HG02763 (cell line): ENCODE results near the gene SIM2.

Source experiments
- ATAC-seq: cut with Tn5 transposase; IDR thresholded peaks from one replicate; pipeline ENCODE4 v1.9.1; 2021; ENCODE audit warnings: mild to moderate bottlenecking, moderate library complexity; ENCODE audit not compliant: unreplicated experiment

Gene SIM2

GRCh38 chr21:36713746-36714145 lies 14.8 kb downstream of the SIM2 start:
- ATAC-seq: no peak

- no peak for ATAC-seq
Observed at GRCh38 chr21:36716387-36716786, 17.5 kb downstream of the SIM2 start.

- ATAC-seq: no peak
Observed at GRCh38 chr21:36716836-36717235, 17.9 kb downstream of the SIM2 start.

- no peak for ATAC-seq
Observed at GRCh38 chr21:36717976-36718375, 19.1 kb downstream of the SIM2 start.

- no peak for ATAC-seq
Observed at GRCh38 chr21:36718951-36719501, 20.1 kb downstream of the SIM2 start.

GRCh38 chr21:36719614-36720013 lies 20.7 kb downstream of the SIM2 start:
- ATAC-seq: no peak

- no peak for ATAC-seq
Observed at GRCh38 chr21:36721817-36722216, 22.9 kb downstream of the SIM2 start.

GRCh38 chr21:36722370-36723368 lies 23.8 kb downstream of the SIM2 start:
- no peak for ATAC-seq

- no peak for ATAC-seq
Observed at GRCh38 chr21:36723371-36723881, 24.5 kb downstream of the SIM2 start.

- no peak for ATAC-seq
Observed at GRCh38 chr21:36724660-36725059, 25.7 kb downstream of the SIM2 start.

- no peak for ATAC-seq
Observed at GRCh38 chr21:36725793-36726386, 27.0 kb downstream of the SIM2 start.

- ATAC-seq: no peak
Observed at GRCh38 chr21:36727866-36728265, 29.0 kb downstream of the SIM2 start.

- ATAC-seq: no peak
Observed at GRCh38 chr21:36728371-36729111, 29.6 kb downstream of the SIM2 start.

- ATAC-seq: no peak
Observed at GRCh38 chr21:36729310-36729970, 30.5 kb downstream of the SIM2 start.

- no peak for ATAC-seq
Observed at GRCh38 chr21:36730291-36731281, 31.7 kb downstream of the SIM2 start.

- no peak for ATAC-seq
Observed at GRCh38 chr21:36732217-36732616, 33.3 kb downstream of the SIM2 start.

GRCh38 chr21:36732761-36733160 lies 33.8 kb downstream of the SIM2 start:
- no peak for ATAC-seq

- ATAC-seq: no peak
Observed at GRCh38 chr21:36733857-36734256, 34.9 kb downstream of the SIM2 start.
